Measurements from ENCODE around the gene RINT1. TPM values are rescaled to one million over a fixed set of nuclear protein-coding genes. Genes with fewer than 3 reads are reported as not detected.

RINT1 gene
- total and polyA plus RNA-seq, 2 of the 13 experiments (the other 11 are each of a cell fraction or from before 2014, with no cell fraction given), result 14.7 to 19.3 TPM

DNA sequence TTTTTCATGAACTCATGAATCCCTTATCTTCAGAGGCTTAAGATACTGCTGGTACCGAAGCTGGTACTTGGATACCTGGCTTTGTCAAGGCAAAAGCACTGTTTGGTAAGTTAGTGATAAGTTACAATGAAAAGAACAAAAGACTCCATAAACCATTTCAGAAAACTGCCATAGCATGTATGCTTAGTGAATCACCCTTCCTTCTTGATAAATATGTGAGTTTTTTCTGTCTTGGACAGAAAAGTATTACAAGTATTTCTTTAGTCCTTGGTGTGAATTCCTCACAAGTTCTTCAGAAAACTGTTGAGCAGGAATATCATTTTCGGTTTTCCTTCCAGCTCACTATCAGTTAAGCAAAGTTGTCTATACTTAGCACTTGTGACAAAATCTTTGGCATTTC lies 35.5 kb upstream of the RINT1 start (continued):
- no peak for TF ChIP-seq POLR2AphosphoS2 (IDR thresholded peaks at IDR 0.05; ENCODE audit: low read depth, low read length)
- no peak for TF ChIP-seq ARID3A (IDR thresholded peaks at IDR 0.05; ENCODE audit: low read depth, low read length)
- no peak for TF ChIP-seq DNMT1 (CRISPR knock-in tag; IDR thresholded peaks at IDR 0.05)
- TF ChIP-seq ISL2 (CRISPR knock-in tag; IDR thresholded peaks at IDR 0.05), result no peak
- TF ChIP-seq, protein P1, sequence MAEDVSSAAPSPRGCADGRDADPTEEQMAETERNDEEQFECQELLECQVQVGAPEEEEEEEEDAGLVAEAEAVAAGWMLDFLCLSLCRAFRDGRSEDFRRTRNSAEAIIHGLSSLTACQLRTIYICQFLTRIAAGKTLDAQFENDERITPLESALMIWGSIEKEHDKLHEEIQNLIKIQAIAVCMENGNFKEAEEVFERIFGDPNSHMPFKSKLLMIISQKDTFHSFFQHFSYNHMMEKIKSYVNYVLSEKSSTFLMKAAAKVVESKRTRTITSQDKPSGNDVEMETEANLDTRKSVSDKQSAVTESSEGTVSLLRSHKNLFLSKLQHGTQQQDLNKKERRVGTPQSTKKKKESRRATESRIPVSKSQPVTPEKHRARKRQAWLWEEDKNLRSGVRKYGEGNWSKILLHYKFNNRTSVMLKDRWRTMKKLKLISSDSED (CRISPR knock-in tag; IDR thresholded peaks at IDR 0.05), result no peak
- TF ChIP-seq ZNF292 (CRISPR knock-in tag; IDR thresholded peaks at IDR 0.05; ENCODE audit: borderline replicate concordance, low read depth), result no peak
- no peak for TF ChIP-seq ZNF7 (CRISPR knock-in tag; IDR thresholded peaks at IDR 0.05)
- TF ChIP-seq ZNF430 (CRISPR knock-in tag; IDR thresholded peaks at IDR 0.05), result no peak

GRCh38 chr7:105497016-105497415 lies 35.0 kb upstream of the RINT1 start:
- Histone ChIP-seq H3K4me1 (ENCODE audit: insufficient read depth, low read length) (no peaks in the 10 kb centered on the region), H3K4me3 (replicated peaks in 1 of 3; ENCODE audit: insufficient read depth in 1 of 3, low read depth in 2 of 3, low read length in 3 of 3) (no peak overlapping the region), H3K79me2 (ENCODE audit: insufficient read depth, low read length) (no peaks in the 10 kb centered on the region), H3K36me3 (replicated peaks in 1 of 2; ENCODE audit: control insufficient read depth in 1 of 2, insufficient read depth in 2 of 2, low read length in 2 of 2) (peaks cover 10 to 36% of the 10 kb centered on the region in 2 experiments), H2AFZ (ENCODE audit: low read length) (no peak overlapping the region), H3K27me3 (ENCODE audit: control insufficient read depth in 1 of 2, insufficient read depth in 2 of 2, low read length in 2 of 2) (no peaks in the 10 kb centered on the region), H3K27ac (ENCODE audit: extremely low read length, insufficient read depth, low read length) (no peak overlapping the region), H4K20me1 (ENCODE audit: insufficient read depth, low read length) (no peaks in the 10 kb centered on the region), H3K9me3 (ENCODE audit: low read length) (no peaks in the 10 kb centered on the region), H3K9ac (ENCODE audit: insufficient read depth, low read depth, low read length) (no peak overlapping the region), H3K4me2 (ENCODE audit: low read depth, low read length) (no peak overlapping the region)
- POLR2A ChIA-PET, result no interaction called here
- BruUV-seq (replicated peaks), result no TSS peak
- no peak for FAIRE-seq
- DNase-seq (ENCODE audit: low spot score), result no peak
- intact Hi-C loops (cut with micrococcal nuclease; ENCODE audit: unreplicated experiment), result no loop called here
- CTCF ChIA-PET (ENCODE audit: low intra/inter-chr PET ratio, low total read pairs), result no interaction called here
- TF ChIP-seq ZBTB34 (CRISPR knock-in tag; IDR thresholded peaks at IDR 0.05) (no peak), SALL2 (CRISPR knock-in tag; IDR thresholded peaks at IDR 0.05) (no peak), ZFP1 (CRISPR knock-in tag; IDR thresholded peaks at IDR 0.05) (no peak), ZFP62 (CRISPR knock-in tag; IDR thresholded peaks at IDR 0.05) (no peak), KMT2B (CRISPR knock-in tag; IDR thresholded peaks at IDR 0.05) (no peak)
- TF ChIP-seq, protein P2, sequence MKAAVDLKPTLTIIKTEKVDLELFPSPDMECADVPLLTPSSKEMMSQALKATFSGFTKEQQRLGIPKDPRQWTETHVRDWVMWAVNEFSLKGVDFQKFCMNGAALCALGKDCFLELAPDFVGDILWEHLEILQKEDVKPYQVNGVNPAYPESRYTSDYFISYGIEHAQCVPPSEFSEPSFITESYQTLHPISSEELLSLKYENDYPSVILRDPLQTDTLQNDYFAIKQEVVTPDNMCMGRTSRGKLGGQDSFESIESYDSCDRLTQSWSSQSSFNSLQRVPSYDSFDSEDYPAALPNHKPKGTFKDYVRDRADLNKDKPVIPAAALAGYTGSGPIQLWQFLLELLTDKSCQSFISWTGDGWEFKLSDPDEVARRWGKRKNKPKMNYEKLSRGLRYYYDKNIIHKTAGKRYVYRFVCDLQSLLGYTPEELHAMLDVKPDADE (CRISPR knock-in tag; IDR thresholded peaks at IDR 0.05), result no peak
- TF ChIP-seq, protein P3, sequence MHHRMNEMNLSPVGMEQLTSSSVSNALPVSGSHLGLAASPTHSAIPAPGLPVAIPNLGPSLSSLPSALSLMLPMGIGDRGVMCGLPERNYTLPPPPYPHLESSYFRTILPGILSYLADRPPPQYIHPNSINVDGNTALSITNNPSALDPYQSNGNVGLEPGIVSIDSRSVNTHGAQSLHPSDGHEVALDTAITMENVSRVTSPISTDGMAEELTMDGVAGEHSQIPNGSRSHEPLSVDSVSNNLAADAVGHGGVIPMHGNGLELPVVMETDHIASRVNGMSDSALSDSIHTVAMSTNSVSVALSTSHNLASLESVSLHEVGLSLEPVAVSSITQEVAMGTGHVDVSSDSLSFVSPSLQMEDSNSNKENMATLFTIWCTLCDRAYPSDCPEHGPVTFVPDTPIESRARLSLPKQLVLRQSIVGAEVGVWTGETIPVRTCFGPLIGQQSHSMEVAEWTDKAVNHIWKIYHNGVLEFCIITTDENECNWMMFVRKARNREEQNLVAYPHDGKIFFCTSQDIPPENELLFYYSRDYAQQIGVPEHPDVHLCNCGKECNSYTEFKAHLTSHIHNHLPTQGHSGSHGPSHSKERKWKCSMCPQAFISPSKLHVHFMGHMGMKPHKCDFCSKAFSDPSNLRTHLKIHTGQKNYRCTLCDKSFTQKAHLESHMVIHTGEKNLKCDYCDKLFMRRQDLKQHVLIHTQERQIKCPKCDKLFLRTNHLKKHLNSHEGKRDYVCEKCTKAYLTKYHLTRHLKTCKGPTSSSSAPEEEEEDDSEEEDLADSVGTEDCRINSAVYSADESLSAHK (CRISPR knock-in tag; IDR thresholded peaks at IDR 0.05; ENCODE audit: borderline replicate concordance), result no peak
- over 99% methylated on average over 5 of the region's 5 CpGs for WGBS (ENCODE audit: low lambda C conversion rate)
- ATAC-seq, result no peak
- in situ Hi-C loops (cut with HindIII; ENCODE audit: extremely low pct_ligation_motif_present, low pct_unique_long_range_greater_than_20kb), result no loop called here
